GM18873 (cell line): ENCODE measurements around the gene CTDSP2.
A peak's percentile ranks its signal among the peaks of the same experiment; 100 is the strongest.
"Not testable (repeated sequence)": the region's sequence is repeated elsewhere in the genome, so short reads cannot be mapped to it uniquely, and the experiment has no call there.

Experiments
- ATAC-seq: cut with Tn5 transposase; IDR thresholded peaks from one replicate; pipeline ENCODE4 v1.9.1; 2021; ENCODE audit warnings: mild to moderate bottlenecking, moderate library complexity, moderate number of reproducible peaks; ENCODE audit not compliant: unreplicated experiment, low FRiP score

The CTDSP2 gene

GRCh38 chr12:57846577-57847319 lies at the start of gene CTDSP2:
CTDSP2 (minus strand) TSS chr12:57846729; CDS start chr12:57846435, 294 bp downstream.
- ATAC-seq = peak; percentile 38

GRCh38 chr12:57896115-57896433 lies 49.5 kb upstream of the CTDSP2 start:
- ATAC-seq = no peak

GRCh38 chr12:57895389-57896114 lies 49.0 kb upstream of the CTDSP2 start:
- no peak for ATAC-seq

- ATAC-seq = no peak
These were observed 48.1 kb upstream of the CTDSP2 start for GRCh38 chr12:57894399-57895292.

- no peak for ATAC-seq
These were observed 47.2 kb upstream of the CTDSP2 start for GRCh38 chr12:57893431-57894353.

- ATAC-seq = no peak
These were observed 45.9 kb upstream of the CTDSP2 start for GRCh38 chr12:57892232-57892972.

- ATAC-seq = no peak
These were observed 45.2 kb upstream of the CTDSP2 start for GRCh38 chr12:57891542-57892228.

GRCh38 chr12:57890191-57891115 lies 43.9 kb upstream of the CTDSP2 start:
- ATAC-seq = no peak

- no peak for ATAC-seq
These were observed 43.0 kb upstream of the CTDSP2 start for GRCh38 chr12:57889500-57889989.

- no peak for ATAC-seq
These were observed 42.1 kb upstream of the CTDSP2 start for GRCh38 chr12:57888409-57889157.

GRCh38 chr12:57887631-57888408 lies 41.3 kb upstream of the CTDSP2 start:
- no peak for ATAC-seq

GRCh38 chr12:57886964-57887363 lies 40.4 kb upstream of the CTDSP2 start:
- ATAC-seq = not testable (repeated sequence)

GRCh38 chr12:57886542-57886941 lies 40.0 kb upstream of the CTDSP2 start:
- no peak for ATAC-seq

GRCh38 chr12:57885207-57885606 lies 38.7 kb upstream of the CTDSP2 start:
- no peak for ATAC-seq

GRCh38 chr12:57883700-57884099 lies 37.2 kb upstream of the CTDSP2 start:
- ATAC-seq = no peak

GRCh38 chr12:57883057-57883456 lies 36.5 kb upstream of the CTDSP2 start:
- ATAC-seq = no peak
